GM18907 (cell line): ENCODE measurements around the gene LRRC28.
A peak's percentile ranks its signal among the peaks of the same experiment; 100 is the strongest.

ENCODE experiments used
- ATAC-seq: cut with Tn5 transposase; IDR thresholded peaks from one replicate; pipeline ENCODE4 v1.9.1; 2021; ENCODE audit warnings: mild to moderate bottlenecking, moderate library complexity; ENCODE audit not compliant: unreplicated experiment

Gene LRRC28

GRCh38 chr15:99336794-99337193, 85.5 kb downstream of the LRRC28 start:
- no peak for ATAC-seq

- ATAC-seq: no peak
These were observed 89.1 kb downstream of the LRRC28 start for GRCh38 chr15:99340347-99340746.

GRCh38 chr15:99341786-99342185, 90.5 kb downstream of the LRRC28 start:
- ATAC-seq: no peak

- no peak for ATAC-seq
These were observed 91.9 kb downstream of the LRRC28 start for GRCh38 chr15:99343208-99343607.

- no peak for ATAC-seq
These were observed 92.7 kb downstream of the LRRC28 start for GRCh38 chr15:99343881-99344551.

GRCh38 chr15:99344639-99345038, 93.4 kb downstream of the LRRC28 start:
- no peak for ATAC-seq

- ATAC-seq: no peak
These were observed 94.0 kb downstream of the LRRC28 start for GRCh38 chr15:99345242-99345641.

- peak; percentile 50 for ATAC-seq
These were observed 94.7 kb downstream of the LRRC28 start for GRCh38 chr15:99345832-99346462.

- no peak for ATAC-seq
These were observed 96.3 kb downstream of the LRRC28 start for GRCh38 chr15:99347574-99347973.

GRCh38 chr15:99348412-99348811, 97.1 kb downstream of the LRRC28 start:
- ATAC-seq: no peak

- no peak for ATAC-seq
These were observed 99.1 kb downstream of the LRRC28 start for GRCh38 chr15:99350408-99350807.

- no peak for ATAC-seq
These were observed 108.5 kb downstream of the LRRC28 start for GRCh38 chr15:99359769-99360168.

GRCh38 chr15:99361545-99362185, 110.4 kb downstream of the LRRC28 start:
- no peak for ATAC-seq

- peak; percentile 90 for ATAC-seq
These were observed 114.0 kb downstream of the LRRC28 start for GRCh38 chr15:99365242-99365641.

- no peak for ATAC-seq
These were observed 114.7 kb downstream of the LRRC28 start for GRCh38 chr15:99366013-99366412.

- ATAC-seq: no peak
These were observed 117.5 kb downstream of the LRRC28 start for GRCh38 chr15:99368743-99369142.

- ATAC-seq: no peak
These were observed 117.9 kb downstream of the LRRC28 start for GRCh38 chr15:99369196-99369595.

- ATAC-seq: peak; percentile 88
These were observed 120.2 kb downstream of the LRRC28 start for GRCh38 chr15:99371180-99372103.

GRCh38 chr15:99385005-99385669, 133.9 kb downstream of the LRRC28 start:
- ATAC-seq: no peak

GRCh38 chr15:99385865-99386264, 134.6 kb downstream of the LRRC28 start:
- ATAC-seq: no peak

- ATAC-seq: no peak
These were observed 135.1 kb downstream of the LRRC28 start for GRCh38 chr15:99386391-99386790.
